Osteocyte (in vitro differentiated cells): Measurements from ENCODE around the gene OR10G7. TPM values are rescaled to one million over a fixed set of nuclear protein-coding genes. Genes with fewer than 3 reads are reported as not detected.

Source experiments
- DNase-seq: peaks from one replicate; pipeline ENCODE4 v3.0.0; 2021; ENCODE audit warnings: mixed read lengths; ENCODE audit not compliant: unreplicated experiment; ENCODE audit errors: extremely low spot score
- H3K27ac Mint-ChIP-seq: one replicate; pipeline ENCODE4 v1.8.0; 2021; ENCODE audit warnings: mild to moderate bottlenecking, mixed read lengths; ENCODE audit not compliant: unreplicated experiment
- H3K27me3 Mint-ChIP-seq: one replicate; pipeline ENCODE4 v1.8.0; 2021; ENCODE audit warnings: mixed read lengths; ENCODE audit not compliant: unreplicated experiment
- H3K36me3 Mint-ChIP-seq: one replicate; pipeline ENCODE4 v1.8.0; 2021; ENCODE audit warnings: mixed read lengths; ENCODE audit not compliant: unreplicated experiment
- H3K4me1 Mint-ChIP-seq: one replicate; pipeline ENCODE4 v1.8.0; 2021; ENCODE audit warnings: mixed read lengths; ENCODE audit not compliant: unreplicated experiment
- H3K4me3 Mint-ChIP-seq: one replicate; pipeline ENCODE4 v1.8.0; 2021; ENCODE audit warnings: mild to moderate bottlenecking, moderate library complexity, mixed read lengths; ENCODE audit not compliant: unreplicated experiment
- H3K9me3 Mint-ChIP-seq: one replicate; pipeline ENCODE4 v1.8.0; 2021; ENCODE audit warnings: mixed read lengths; ENCODE audit not compliant: unreplicated experiment
- CTCF ChIP-seq: fragments of 200-600 bp; sonication (generic); IDR thresholded peaks from 2 replicates; pipeline ENCODE4 v1.5.0; 2021; ENCODE audit warnings: antibody characterized with exemption, mild to moderate bottlenecking, moderate library complexity
- total RNA-seq: library from RNA; stranded (reverse); gene quantifications from 2 replicates; pipeline ENCODE4 v1.2.1, GENCODE V29; 2021

OR10G7 gene
- total RNA-seq, 1 donor from 2014 or later: not detected

- TF ChIP-seq CTCF: no peak
- Mint-ChIP-seq H3K27me3 (peaks cover 26% of the 10 kb centered on the region), H3K4me1 (no peaks in the 10 kb centered on the region), H3K9me3 (no peaks in the 10 kb centered on the region), H3K27ac (no peak overlapping the region), H3K4me3 (no peak overlapping the region), H3K36me3 (no peaks in the 10 kb centered on the region)
- DNase-seq: no peak
Observed at GRCh38 chr11:124075492-124075840, 34.3 kb upstream of the OR10G7 start.

- Mint-ChIP-seq H3K4me3 (no peak overlapping the region), H3K9me3 (no peaks in the 10 kb centered on the region), H3K27ac (no peak overlapping the region), H3K36me3 (no peaks in the 10 kb centered on the region), H3K4me1 (peaks cover 1% of the 10 kb centered on the region), H3K27me3 (peaks cover 29% of the 10 kb centered on the region)
- no peak for TF ChIP-seq CTCF
- no peak for DNase-seq
Observed at GRCh38 chr11:124074554-124074953, 33.4 kb upstream of the OR10G7 start.

- H3K4me3 Mint-ChIP-seq: no peak overlapping the region
- no peak for DNase-seq
- no peaks in the 10 kb centered on the region for H3K36me3 Mint-ChIP-seq
- no peak for TF ChIP-seq CTCF
- peaks cover 38% of the 10 kb centered on the region for H3K27me3 Mint-ChIP-seq
- H3K9me3 Mint-ChIP-seq: no peaks in the 10 kb centered on the region
- no peak overlapping the region for H3K27ac Mint-ChIP-seq
- peaks cover 3% of the 10 kb centered on the region for H3K4me1 Mint-ChIP-seq
Observed at GRCh38 chr11:124072147-124072546, 31.0 kb upstream of the OR10G7 start.

GRCh38 chr11:124071623-124071948 lies 30.5 kb upstream of the OR10G7 start:
- Mint-ChIP-seq H3K27me3 (peaks cover 38% of the 10 kb centered on the region), H3K27ac (no peak overlapping the region), H3K9me3 (no peaks in the 10 kb centered on the region), H3K4me3 (no peak overlapping the region), H3K4me1 (peaks cover 3% of the 10 kb centered on the region), H3K36me3 (no peaks in the 10 kb centered on the region)
- no peak for DNase-seq
- TF ChIP-seq CTCF: peak; percentile 1

- no peak for DNase-seq
- Mint-ChIP-seq H3K36me3 (no peaks in the 10 kb centered on the region), H3K27ac (no peak overlapping the region), H3K4me3 (no peak overlapping the region), H3K9me3 (no peaks in the 10 kb centered on the region), H3K27me3 (peaks cover 41% of the 10 kb centered on the region), H3K4me1 (peaks cover 3% of the 10 kb centered on the region)
- peak; percentile 85 for TF ChIP-seq CTCF
Observed at GRCh38 chr11:124070915-124071622, 29.9 kb upstream of the OR10G7 start.
